Neutrophil (primary cell): Measurements from ENCODE around the gene SLC2A9.

Experiments used
- H3K27ac ChIP-seq: fragments of 200-600 bp; sonication (generic); 2 replicates; pipeline ENCODE4 v1.5.1; 2016; ENCODE audit warnings: mild to moderate bottlenecking, moderate library complexity
- H3K27me3 ChIP-seq: fragments of 200-600 bp; sonication (generic); 2 replicates; pipeline ENCODE4 v1.6.0; 2016; ENCODE audit warnings: mild to moderate bottlenecking
- H3K36me3 ChIP-seq: fragments of 200-600 bp; sonication (generic); 2 replicates; pipeline ENCODE4 v1.5.1; 2017
- H3K4me1 ChIP-seq, 2 experiments: fragments of 200-600 bp in 1 of 2; sonication (generic) in 1 of 2; 1 replicate in 1 of 2; 2 replicates in 1 of 2; pipeline versions ENCODE4 v1.5.1 to v1.6.1; 2013 to 2016; ENCODE audit warnings: low read depth in 1 of 2, low read length in 1 of 2, mild to moderate bottlenecking in 1 of 2, moderate library complexity in 1 of 2; ENCODE audit not compliant: control insufficient read depth in 1 of 2, insufficient read depth in 1 of 2
- H3K4me3 ChIP-seq, 2 experiments: fragments of 200-600 bp in 1 of 2; sonication (generic) in 1 of 2; 1 replicate in 1 of 2; 2 replicates in 1 of 2; pipeline ENCODE4 v1.5.1; 2013 to 2016; ENCODE audit warnings: low read depth in 1 of 2, low read length in 1 of 2, mild to moderate bottlenecking in 1 of 2, moderate library complexity in 1 of 2
- H3K9me3 ChIP-seq: fragments of 200-600 bp; sonication (generic); 2 replicates; pipeline ENCODE4 v1.5.1; 2016
- CTCF ChIP-seq: fragments of 200-600 bp; sonication (generic); IDR thresholded peaks from 2 replicates; pipeline ENCODE4 v1.5.1; 2016; ENCODE audit warnings: antibody characterized with exemption

Gene SLC2A9

GRCh38 chr4:9859810-9860209 is 161.5 kb downstream of the SLC2A9 start:
- no peaks in the 10 kb centered on the region for H3K9me3 ChIP-seq
- no peak overlapping the region for H3K27ac ChIP-seq
- H3K27me3 ChIP-seq = no peaks in the 10 kb centered on the region
- no peak overlapping the region for H3K4me3 ChIP-seq
- H3K36me3 ChIP-seq = no peaks in the 10 kb centered on the region
- no peak for TF ChIP-seq CTCF
- H3K4me1 ChIP-seq = no peaks in the 10 kb centered on the region

- no peak for TF ChIP-seq CTCF
- no peaks in the 10 kb centered on the region for H3K36me3 ChIP-seq
- no peak overlapping the region for H3K4me3 ChIP-seq
- H3K27ac ChIP-seq = no peak overlapping the region
- H3K4me1 ChIP-seq = no peaks in the 10 kb centered on the region
- no peaks in the 10 kb centered on the region for H3K9me3 ChIP-seq
- H3K27me3 ChIP-seq = no peaks in the 10 kb centered on the region
Measured at GRCh38 chr4:9849538-9849920, 171.8 kb downstream of the SLC2A9 start.

- Histone ChIP-seq H3K27ac (no peak overlapping the region), H3K36me3 (no peaks in the 10 kb centered on the region), H3K27me3 (no peaks in the 10 kb centered on the region), H3K4me3 (no peak overlapping the region), H3K4me1 (no peaks in the 10 kb centered on the region), H3K9me3 (no peaks in the 10 kb centered on the region)
- TF ChIP-seq CTCF = no peak
Measured at GRCh38 chr4:9847968-9848748, 173.1 kb downstream of the SLC2A9 start.

GRCh38 chr4:9845791-9846493 is 175.4 kb downstream of the SLC2A9 start:
- no peak for TF ChIP-seq CTCF
- Histone ChIP-seq H3K4me3 (no peak overlapping the region), H3K36me3 (no peaks in the 10 kb centered on the region)

GRCh38 chr4:9841072-9841471 is 180.2 kb downstream of the SLC2A9 start:
- Histone ChIP-seq H3K27ac (no peak overlapping the region), H3K9me3 (no peaks in the 10 kb centered on the region)

More at GRCh38 chr4:9845791-9846493, 175.4 kb downstream of the SLC2A9 start:
- Histone ChIP-seq H3K9me3 (no peaks in the 10 kb centered on the region), H3K27ac (no peak overlapping the region), H3K4me1 (no peaks in the 10 kb centered on the region), H3K27me3 (no peaks in the 10 kb centered on the region)

More at GRCh38 chr4:9841072-9841471, 180.2 kb downstream of the SLC2A9 start:
- no peak for TF ChIP-seq CTCF
- H3K27me3 ChIP-seq = no peaks in the 10 kb centered on the region
- H3K4me3 ChIP-seq = no peak overlapping the region
- H3K36me3 ChIP-seq = no peaks in the 10 kb centered on the region
- no peaks in the 10 kb centered on the region for H3K4me1 ChIP-seq
